GM18861 (cell line): ENCODE data around the gene CCL17.
"Not testable (repeated sequence)": the region's sequence is repeated elsewhere in the genome, so short reads cannot be mapped to it uniquely, and the experiment has no call there.

Experiments used
- ATAC-seq: cut with Tn5 transposase; IDR thresholded peaks from one replicate; pipeline ENCODE4 v1.9.1; 2021; ENCODE audit not compliant: unreplicated experiment

Gene CCL17

DNA sequence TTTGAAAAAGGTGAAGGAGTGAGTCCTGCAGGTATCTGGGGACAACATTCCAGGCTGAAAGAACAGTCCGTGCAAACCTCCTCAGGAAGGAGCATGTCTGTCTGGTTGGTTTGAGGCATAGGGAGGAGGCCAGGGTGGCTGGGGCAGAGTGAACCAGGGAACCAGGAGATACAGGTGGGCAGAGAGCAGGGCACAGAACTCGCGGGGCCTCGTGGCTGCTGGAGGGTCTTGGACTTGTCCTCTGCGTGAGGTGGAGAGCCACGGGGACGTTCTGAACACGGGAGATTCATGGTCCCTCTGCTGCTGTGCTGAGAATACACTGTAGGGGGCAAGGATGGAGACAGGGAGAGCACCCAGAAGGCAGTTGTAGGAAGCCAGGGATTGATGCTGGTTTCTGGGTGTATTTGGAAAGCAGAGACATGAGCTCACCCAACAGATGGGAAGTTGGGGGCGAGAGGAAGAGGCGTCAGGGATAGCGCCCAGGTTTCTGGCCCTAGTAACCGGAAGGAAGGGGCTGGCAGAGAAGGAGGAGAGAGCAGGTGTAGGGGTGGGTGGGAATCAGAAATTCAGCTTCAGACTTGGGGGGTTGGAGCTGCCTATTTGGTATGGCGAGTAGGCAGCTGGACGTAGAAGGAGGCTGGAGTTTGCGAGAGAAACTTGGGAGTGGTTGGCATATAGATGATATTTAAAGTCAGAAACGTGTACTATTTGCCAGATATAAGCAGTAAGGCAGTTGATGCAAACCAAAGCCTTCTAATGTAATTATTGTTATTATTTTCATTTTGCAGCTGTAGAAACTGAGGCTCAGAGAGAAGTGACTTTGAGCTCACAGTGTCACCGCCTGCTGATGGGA, at the start of gene CCL17:
TSS of gene CCL17 (plus strand) at position 803 of the 853 bp plus-strand sequence. CDS start 9,166 bp downstream, outside the sequence.
- ATAC-seq, result no peak

DNA sequence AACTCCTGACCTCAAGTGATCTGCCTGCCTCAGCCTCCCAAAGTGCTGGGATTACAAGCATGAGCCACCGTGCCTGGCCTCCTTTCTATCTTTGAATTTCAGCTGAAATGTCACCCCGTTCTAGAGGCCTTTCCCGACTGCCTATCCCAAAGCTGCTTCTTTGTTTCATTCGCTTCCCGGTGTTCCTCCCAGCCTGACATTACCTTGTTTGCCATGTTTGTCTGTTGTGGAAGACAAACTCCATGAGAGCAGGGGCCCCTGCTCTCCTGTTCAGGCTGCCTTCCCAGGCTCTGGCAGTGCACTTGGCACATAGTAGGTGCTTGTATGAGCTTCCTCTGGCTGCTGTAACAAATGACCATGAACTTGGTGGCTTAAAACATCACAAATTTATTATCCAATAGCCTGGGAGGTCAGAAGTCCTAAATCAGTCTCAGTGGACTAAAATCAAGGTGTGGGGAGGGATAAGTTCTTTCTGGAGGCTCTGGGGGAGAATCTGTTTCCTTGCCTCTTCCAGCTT, 48.6 kb upstream of the CCL17 start:
- no peak for ATAC-seq

DNA sequence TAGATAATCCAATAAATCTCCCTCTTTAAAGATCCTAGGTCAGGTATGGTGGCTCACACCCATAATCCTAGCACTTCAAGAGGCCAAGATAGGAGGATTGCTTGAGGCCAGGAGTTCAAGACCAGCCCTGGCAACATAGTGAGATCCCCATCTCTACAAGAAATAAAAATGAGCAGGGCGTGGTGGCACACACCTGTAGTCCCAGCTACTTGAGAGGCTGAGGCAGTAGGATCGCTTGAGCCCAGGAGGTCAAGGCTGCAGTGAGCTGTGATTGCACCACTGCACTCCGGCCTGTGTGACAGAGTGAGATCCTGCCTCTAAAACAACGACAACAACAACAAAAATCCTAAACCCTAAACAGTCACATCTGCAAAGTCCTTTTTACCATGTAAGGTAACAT, 48.0 kb upstream of the CCL17 start:
- ATAC-seq, result no peak

DNA sequence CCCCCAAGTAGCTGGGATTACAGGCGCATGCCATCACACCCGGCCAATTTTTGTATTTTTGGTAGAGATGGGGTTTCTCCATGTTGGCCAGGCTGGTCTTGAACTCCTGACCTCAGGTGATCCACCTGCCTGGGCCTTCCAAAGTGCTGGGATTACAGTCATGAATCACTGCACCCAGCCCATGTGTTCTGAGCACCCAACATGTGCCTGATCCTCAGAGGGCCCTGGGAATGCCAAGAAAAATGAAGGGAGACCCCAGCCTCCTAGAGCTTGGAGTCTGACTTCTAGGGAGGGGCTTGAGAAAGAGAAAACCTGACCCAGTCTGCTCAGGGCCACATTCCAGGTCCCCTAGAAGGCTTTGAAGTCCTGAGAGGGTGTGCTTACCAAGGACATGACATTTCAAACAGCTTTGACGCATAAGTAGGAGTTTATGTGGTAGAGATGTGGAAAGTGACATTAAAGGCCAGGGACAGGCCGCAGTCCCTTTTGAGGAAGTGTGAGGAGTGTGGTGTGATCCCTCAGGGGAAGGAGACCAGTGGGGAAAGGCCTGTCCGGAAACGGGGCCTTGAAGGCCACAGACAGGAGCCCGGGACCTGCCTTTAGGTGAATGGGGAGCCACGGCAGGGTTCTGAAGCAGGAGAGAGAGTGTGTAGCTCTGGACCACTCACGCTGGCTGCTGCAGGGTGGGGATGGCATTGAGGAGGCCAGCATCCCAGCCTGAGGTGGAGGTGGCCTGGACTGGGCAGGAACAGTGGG, 47.1 kb upstream of the CCL17 start:
- ATAC-seq, result no peak

DNA sequence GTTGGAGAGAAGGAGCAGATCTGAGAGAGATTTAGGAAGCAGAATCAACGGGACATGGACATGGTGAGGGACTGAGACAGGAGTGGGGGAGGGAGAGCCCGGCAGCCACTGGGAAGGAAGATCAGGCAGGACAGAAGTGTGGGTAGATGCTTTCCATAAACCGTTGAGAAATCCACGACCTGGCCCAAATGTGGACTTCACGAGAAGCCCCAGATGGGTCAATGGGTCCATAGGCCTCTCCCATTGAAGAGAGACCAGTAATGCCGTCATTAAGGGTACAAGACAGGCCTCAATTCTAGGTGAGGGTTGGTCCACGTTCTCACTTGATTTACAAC, 46.5 kb upstream of the CCL17 start:
- no peak for ATAC-seq

DNA sequence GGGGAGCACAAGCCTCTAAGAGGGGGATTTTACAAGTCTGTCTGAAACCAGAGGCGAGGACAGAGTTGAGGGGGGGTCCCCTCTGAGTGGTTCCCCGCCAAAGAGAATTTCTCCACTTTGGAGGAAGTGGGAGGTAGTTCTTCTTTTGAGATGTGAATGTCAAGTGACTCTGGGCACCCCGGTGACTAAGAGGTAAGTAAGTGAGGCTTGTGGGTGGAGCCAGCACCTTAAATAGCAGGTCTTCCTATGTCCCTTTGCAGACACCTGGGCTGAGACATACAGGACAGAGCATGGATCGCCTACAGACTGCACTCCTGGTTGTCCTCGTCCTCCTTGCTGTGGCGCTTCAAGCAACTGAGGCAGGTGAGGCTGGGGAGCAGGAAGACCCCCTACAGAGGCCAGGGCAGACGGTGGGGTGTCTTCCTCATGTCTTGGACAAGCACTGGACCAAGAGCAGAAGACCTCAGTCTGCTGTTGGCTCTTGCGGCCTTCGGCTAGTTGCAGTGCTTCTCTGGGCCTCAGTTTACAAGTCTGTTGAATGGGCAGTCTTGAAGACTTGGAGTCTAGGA, 46.0 kb upstream of the CCL17 start, which contains the start of gene CCL22:
TSS of gene CCL22 (plus strand) at position 257 of the 569 bp plus-strand sequence. CDS start at position 291, 34 bp downstream.
- no peak for ATAC-seq

DNA sequence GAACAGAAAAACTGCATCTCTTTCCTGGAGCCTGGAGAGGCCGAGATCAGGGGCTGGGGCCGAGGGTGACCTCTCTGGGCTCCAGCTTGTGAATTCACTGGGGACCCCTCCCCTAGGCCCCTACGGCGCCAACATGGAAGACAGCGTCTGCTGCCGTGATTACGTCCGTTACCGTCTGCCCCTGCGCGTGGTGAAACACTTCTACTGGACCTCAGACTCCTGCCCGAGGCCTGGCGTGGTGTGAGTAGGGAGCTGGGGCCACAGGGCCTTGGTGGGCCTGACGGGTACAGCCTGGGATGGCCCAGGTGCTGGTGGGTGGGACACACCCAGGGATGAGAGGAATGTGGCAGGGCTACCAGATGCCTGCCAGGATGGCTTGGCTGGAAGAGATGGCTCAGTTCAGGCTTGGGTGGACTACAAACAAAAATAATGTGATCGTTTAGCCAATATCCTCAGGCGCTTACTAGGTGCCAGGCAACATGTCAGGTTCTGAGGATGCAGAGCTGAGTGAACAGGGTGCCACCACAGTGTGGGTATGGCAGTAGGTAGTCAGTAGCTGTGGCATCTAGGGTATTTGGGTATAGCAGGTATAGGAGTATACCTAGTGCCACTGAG, 44.1 kb upstream of the CCL17 start:
- ATAC-seq, result no peak

DNA sequence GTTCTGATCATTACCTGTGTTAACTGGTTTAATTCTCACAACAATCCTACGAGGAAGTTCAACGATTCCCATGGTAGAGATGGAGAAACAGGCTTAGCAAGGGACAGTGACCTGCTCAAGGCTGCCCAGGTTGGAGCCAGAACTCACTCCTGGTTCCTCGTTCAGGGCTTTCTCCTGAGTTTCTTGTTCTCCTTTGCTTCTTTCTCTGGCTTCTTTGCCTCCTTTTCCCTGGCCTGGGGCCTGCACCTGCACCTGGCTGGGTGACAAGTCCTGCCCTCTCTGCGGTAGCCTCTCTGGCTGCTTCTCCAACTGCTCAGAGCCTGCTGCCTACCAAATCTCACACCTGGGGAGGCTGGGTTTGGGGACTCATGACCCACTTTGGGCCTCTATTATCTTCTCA, 43.2 kb upstream of the CCL17 start:
- ATAC-seq, result no peak

DNA sequence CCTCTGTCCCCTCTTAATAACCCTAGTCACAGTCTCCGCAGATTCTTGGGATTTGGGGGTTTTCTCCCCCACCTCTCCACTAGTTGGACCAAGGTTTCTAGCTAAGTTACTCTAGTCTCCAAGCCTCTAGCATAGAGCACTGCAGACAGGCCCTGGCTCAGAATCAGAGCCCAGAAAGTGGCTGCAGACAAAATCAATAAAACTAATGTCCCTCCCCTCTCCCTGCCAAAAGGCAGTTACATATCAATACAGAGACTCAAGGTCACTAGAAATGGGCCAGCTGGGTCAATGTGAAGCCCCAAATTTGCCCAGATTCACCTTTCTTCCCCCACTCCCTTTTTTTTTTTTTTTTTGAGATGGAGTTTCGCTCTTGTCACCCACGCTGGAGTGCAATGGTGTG, 40.4 kb upstream of the CCL17 start:
- ATAC-seq, result no peak

DNA sequence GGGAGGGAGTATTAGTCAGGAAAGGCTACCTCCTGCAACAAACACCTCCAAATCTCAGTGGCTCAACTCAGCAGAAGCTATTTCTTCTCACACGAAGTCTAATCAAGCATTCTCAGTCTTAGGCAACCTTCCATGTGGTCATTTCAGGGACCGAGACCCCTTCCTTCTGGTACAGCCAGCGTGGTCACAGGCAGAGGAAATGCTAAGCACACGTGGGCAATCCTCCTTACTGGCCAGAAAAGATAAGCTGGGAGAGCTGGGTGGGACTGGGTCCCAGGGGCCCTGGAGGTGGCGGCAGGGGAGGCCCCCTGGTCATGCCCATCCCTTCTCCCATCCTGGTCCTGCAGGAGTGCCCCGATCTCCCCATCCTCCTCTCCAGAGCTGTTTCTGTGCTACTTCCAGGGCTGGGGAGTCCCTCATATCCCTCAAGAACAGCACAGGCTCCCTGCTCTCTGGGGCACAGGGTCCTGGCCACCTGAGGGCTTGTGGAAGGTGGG, 38.0 kb upstream of the CCL17 start:
- no peak for ATAC-seq

DNA sequence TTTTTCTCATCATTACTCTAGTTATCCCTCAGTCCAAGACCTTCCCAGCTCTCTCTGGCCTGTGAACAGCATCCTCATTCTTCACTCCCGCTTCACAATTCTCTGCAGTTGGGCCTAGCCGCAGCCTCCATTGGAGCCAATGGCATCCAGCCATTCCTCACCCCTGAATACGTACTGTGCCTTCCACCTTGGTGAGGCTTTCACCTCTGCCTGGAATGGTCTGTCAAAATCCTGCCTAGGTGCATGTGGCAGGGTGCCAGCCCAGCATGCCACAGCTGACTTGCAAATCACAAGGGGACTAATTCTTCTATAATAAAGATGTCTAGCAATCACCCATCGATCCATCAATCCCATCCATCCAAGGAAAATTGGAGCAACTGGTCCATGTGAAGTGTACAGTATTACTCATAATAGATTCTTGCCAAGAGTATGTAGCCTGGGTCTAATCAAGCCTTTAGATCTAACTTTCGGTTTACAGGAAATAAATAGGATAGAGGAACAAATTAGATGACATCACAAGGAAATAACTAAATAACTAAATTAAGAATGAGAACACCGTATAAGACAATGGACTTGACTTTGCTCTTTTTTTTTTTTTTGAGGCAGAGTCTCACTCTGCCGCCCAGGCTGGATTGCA, 37.3 kb upstream of the CCL17 start:
- no peak for ATAC-seq

DNA sequence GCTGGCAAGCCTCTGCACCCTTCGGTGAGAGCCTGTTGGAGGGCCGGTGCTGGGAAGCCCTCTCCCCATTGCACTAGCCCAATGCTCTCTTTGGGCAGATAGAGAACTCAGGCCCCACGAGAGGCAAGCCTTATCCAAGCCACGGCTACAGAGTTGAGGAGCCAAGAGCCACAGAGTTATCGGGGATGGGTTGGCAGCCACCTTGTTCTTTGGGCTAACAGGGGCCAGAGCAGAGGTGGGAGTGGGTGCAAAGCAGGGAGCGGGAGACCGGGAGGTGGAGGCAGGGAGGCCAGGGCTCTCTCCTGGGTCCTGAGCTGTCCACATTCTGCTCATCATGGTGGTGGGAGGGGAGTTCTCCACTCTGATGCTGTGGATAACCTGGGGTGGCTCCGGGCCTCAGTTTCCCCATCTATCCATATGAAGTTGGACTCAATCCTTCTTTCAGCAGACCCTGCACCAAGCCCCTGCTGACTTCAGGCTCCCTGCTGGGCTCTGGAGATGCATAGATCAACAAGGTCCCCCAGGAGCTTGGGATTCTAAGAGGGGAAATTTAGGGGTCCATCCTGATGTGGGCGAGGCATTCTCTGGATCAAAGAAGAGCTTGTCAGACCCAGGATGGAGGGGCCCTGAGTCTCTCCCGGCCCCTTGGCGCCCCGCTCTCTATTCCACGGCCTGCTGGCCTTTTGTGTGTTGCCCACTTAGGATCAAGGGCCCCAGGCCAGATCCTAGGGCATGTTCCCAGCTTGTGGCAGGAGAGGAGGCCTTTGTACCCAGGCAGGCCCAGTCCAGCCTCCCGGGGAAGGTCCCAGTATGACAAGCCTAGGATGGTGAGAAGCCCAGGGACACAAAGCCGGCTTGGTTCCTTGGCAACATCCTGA, 32.8 kb upstream of the CCL17 start:
- no peak for ATAC-seq

DNA sequence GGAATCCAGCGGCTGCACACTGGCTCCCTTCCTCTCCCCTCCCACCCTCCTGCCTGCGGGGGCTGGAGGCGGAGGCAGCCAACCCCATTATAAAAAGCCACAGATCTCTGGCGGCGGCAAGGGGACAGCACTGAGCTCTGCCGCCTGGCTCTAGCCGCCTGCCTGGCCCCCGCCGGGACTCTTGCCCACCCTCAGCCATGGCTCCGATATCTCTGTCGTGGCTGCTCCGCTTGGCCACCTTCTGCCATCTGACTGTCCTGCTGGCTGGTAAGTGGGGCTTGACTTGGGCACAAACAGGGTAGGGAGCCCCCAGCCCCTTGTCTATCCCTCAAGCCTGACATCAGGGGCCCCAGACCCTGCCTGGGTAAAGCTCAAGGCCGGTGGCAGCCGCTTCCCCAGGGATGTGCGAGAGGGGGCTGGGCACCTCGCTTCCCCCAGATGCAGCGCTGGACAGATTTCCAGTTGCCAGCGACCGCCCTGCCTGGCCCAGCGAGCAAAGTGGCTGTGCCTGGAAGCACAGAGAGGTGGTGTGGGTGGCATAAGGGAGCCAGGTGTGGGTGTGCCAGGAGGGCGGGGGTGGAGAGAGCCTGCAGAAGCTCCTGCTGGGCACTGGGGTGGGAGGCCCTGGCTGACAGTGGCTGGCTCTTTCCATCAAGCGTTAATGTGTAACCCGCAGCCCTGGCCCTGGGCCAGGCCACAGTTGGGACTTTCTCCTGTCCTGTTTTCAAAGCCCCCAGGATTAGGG, 32.0 kb upstream of the CCL17 start, which contains the start of gene CX3CL1:
TSS of gene CX3CL1 (plus strand) at position 119 of the 745 bp plus-strand sequence. CDS start at position 198, 79 bp downstream.
- ATAC-seq, result no peak

DNA sequence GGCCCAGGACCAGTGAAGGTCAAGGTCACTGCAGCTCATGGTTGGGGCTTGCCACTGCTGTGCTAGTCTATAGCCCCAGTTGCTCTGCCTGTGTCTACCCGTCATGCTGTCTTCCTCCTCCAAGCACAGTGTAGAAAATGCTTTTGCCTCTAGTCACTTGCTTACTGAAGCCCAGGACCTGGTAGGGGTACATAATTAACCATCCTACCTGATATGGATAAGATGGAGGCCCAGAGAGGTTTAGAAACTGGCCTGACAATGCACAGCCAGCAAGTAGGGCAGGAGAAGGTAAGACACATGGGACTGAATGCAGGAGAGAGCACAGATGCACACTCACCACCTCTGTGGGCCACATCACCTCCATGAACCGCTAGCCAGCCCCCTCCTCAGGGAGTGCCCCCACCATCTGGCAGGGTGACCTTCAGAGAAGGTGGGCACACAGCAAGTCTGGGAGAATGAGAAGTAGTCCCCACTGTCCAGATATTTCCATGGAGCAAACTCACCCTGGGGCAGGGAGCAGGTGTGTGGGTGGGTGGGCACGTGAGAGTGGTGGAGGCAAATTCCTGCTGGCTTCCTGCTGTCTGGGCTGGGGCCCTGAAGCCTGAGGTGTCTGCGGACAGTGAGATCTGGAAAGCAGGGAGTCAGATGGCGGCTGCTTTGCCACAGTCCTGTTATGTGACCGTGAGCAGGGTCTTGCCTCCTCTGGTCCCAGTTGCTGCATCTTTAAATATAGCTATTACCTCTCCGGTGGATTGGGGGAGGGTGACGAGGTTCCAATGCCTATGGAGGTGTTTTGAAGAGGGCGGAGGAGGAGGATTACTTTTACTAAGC, 31.2 kb upstream of the CCL17 start:
- no peak for ATAC-seq

DNA sequence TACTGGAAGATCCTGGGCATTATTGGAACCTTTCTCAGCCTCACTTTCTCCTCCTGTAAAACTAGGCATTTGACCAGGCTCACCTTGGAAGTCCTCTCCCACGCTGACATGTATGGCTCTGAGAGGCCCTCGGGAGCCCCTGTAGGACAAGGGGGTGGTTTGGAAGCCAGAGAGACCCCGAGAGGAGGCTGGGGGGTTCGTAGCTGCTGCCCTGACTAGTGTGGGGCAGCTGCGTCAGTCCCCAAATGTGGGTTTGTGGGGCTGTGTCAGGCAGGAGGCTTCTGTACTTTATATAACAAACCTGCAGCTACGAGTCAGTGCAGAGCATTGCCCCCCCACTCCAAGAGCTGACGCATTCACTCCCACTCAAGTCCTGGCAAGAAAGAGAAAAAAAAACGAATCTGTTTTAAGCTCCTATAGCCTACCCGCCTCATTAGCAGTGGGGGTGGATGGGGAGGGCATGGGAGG, 30.5 kb upstream of the CCL17 start:
- ATAC-seq, result no peak

DNA sequence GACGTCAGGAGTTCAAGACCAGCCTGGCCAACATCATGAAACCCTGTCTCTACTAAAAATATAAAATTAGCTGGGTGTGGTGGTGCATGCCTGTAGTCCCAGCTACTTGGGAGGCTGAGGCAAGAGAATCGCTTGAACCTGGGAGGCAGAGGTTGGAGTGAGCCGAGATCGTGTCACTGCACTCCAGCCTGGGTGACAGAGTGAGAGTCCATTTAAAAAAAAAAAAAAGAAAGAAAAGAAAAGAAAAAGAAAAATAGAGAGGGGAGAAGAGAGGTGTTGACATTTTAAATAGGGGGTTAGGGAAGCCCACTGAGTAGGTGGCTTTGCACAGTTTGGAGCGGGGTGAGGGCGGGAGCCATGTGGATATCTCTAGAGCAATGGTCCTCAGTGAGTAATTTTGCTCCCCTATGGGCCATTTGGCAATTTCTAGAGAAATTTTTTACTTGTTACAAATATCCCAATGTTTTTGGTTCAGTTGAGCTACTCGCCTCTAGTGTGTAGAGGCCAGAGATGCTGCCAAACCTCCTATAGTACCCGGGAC, 29.6 kb upstream of the CCL17 start:
- not testable (repeated sequence) for ATAC-seq

DNA sequence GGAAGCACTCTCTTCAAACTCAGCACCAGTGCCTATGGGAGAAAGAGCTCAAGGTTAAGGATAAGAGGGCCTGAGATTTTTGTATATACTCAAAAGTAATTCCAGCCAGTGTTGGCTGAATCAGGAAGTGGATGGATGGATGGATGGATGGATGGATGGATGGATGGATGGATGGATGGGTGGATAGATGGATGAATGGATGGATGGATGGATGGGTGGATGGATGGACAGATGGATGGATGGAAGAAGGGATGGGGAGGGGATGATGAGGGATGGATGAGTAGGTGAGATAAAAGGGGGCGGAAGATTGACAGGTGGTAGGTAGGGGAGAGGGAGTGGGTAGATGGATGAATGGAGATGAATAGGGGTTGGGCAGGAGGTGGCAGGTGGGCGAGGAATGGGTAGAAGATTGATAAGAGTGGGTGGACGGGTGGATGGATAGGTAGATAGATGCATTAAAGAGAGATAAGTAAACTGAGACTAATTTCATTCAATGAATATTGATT, 28.2 kb upstream of the CCL17 start:
- ATAC-seq, result no peak
